Sigmoid colon (tissue), 4 donors: ENCODE measurements around the gene PRKCG.

ENCODE experiments used
- CTCF ChIP-seq, 4 experiments: fragments of 450-650 bp in 3 of 4; fragments of 200-600 bp in 1 of 4; IDR thresholded peaks; one replicate each; pipeline ENCODE4 v1.5.1; 2016 to 2019; ENCODE audit warnings: antibody characterized with exemption in 4 of 4, mild to moderate bottlenecking in 3 of 4, moderate library complexity in 2 of 4
- EP300 ChIP-seq, 4 donors: sonication (generic); formaldehyde crosslinking; IDR thresholded peaks; one replicate each; pipeline ENCODE4 v1.6.1; 2017; ENCODE audit warnings: antibody characterized with exemption in 4 of 4

DNA sequence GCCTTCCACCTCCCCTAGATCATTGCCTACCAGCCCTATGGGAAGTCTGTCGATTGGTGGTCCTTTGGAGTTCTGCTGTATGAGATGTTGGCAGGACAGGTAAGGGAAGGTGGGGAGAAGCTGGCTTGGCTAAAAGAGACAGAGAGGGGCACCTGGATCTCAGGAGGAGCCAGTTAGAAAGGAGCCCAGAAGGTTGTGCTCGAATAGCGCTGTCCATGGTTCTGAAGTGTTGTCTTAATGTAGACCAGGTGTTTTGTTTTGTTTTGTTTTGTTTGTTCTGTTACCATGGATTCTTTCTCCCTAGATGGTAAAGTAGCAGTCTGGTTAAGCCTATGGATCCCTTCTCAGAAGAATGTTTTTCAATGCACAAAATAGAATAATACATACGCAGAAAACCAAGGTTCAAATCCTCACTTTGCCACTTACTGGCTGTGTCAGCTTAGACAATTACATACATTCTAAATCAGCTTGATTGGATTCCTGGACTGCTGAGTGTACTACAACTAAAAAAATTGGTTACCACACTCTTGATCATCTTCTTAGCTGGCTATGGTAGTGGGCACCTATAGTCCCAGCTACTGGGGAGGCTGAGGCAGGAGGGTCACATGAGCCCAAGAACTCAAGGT, 21.2 kb downstream of the PRKCG start:
- TF ChIP-seq CTCF (IDR thresholded peaks at IDR 0.05) (no peak), EP300 (IDR thresholded peaks at IDR 0.05) (no peak)
